KOPT-K1 (cell line): ENCODE data around the gene NPTX1.

ENCODE experiments used
- H3K27ac ChIP-seq: fragments of 200-600 bp; sonication (generic); 2 replicates; pipeline ENCODE4 v1.5.1; 2016; ENCODE audit warnings: antibody characterized with exemption, mild to moderate bottlenecking, low read depth, low read length; ENCODE audit not compliant: poor library complexity, severe bottlenecking
- H3K36me3 ChIP-seq: fragments of 200-600 bp; sonication (generic); 2 replicates; pipeline ENCODE4 v1.5.1; 2017; ENCODE audit warnings: antibody characterized with exemption, mild to moderate bottlenecking, low read length, moderate library complexity; ENCODE audit not compliant: insufficient read depth
- H3K9me3 ChIP-seq: fragments of 200-600 bp; sonication (generic); 2 replicates; pipeline ENCODE4 v1.5.1; 2017; ENCODE audit warnings: antibody characterized with exemption, low read length, mild to moderate bottlenecking; ENCODE audit not compliant: insufficient read depth, poor library complexity, severe bottlenecking

Gene NPTX1

DNA sequence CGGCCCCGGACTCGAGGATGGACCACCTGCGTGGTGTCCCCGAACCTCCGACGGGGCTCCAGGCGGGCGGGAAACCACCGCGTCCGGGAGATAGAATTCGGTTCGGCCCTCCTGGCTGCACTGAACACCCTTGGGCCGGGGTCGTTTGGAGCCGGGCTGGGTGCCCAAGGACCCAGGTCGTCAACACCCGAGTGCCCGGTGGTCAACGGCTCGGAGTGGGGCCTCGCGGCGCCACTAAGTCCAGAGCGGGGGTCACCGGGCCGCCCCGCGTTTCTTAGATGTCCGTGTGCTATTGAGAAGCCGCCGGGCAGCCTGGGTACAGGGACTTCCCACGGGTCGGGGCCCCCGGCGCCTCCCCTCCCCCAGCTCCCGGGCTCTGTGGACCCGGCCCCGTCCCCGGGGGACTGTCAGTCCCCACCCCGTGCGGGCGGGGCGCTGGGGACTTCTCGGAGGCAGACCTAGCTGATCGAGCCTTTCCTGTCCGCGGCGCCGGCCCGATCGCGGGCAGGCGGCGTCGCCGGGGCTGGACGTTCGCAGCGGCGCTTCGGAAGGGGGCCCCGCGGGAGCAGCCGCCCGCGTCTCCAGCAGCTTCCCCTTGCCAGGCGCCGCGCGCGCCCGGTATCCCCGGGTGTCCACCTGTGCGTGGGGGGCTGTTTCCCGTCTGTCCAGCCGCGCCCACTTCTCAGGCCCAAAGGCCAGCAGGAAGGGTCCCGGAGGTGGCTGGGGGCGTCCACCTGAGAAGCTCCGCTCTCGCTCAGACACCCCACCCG, 655 bp upstream of the NPTX1 start:
- Histone ChIP-seq H3K36me3 (no peaks in the 10 kb centered on the region), H3K27ac (no peak overlapping the region), H3K9me3 (no peaks in the 10 kb centered on the region)

DNA sequence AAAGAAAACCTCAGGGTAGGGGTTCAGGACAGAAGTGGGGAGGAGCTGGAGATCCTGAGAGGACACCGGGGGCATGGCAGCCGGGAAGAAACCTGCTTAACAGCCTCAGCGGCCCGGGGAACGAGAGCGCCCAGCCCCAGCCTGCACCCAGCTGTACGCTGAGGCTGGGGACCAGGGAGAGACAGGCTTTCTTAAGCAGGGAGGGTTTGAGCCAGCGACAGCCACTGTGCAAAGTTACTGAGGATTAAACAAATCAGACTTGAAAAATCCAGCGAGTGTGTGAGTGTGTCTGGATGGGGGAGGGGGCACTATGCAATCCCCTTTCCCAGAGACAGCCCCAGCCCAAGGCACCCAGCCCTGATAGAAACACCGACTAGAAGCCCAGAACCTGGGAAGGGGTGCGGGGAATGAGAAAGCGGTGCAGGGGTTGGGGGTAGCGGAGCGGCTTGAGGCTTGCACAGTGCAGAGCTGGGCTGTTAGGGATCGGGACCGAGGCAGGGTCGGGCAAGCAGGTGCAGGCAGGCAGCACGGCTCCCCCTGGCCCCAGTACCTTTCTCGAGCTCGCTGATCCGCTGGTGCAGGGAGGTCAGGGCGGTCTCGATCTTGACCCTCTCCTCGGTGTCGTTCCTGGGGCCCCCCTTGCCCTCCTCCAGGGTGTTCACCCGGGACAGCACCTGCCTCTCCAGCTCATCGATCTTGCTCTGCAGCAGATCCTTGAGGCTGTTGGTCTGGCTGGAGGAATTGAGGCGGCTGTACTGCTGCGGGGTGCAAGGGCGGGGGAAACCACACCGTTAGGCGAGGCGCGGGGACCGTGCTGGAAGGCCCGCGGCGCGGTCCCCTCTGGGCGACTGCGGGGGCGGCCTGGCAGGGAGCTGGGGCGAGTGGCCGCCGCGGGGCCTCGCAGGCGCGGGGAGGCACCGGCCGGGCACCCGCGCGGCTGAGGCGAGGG, 1.2 kb downstream of the NPTX1 start:
- no peak overlapping the region for H3K27ac ChIP-seq
- H3K36me3 ChIP-seq = no peaks in the 10 kb centered on the region
- no peaks in the 10 kb centered on the region for H3K9me3 ChIP-seq

DNA sequence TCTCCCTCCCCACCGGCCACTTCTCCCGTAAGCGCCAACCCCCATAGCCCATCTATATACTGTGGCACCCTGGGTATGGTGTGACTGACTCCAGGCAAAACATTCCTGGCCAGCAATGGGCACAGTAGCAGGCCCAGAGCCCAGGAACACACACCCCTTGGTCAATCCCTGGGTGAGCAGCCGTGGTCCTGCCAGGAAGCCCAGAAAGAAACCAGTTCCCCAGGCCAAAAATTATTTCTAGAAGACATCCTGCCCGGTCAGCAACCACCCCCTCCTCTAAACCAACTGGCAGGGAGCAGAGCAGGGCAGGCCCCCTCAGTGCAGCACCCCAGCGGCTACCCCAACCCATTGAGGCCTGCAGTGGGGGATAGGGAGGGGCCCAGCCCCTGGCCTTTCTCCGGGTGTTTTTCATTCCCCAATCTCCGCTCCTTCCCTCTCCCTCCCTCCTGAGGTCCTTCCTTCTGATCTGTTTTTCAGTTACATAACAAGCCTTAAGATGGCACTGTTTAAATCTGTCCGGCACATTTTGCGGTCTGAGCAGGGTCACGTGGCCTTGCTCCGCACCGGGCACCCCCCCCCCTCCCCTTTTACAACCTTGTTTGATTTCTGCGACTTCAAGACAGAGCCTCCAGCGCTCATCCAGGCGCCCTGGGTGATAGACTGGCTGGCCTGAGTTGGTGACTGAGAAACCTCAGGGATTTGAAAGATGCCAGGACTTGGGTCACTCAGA, 2.0 kb downstream of the NPTX1 start:
- Histone ChIP-seq H3K36me3 (no peaks in the 10 kb centered on the region), H3K9me3 (no peaks in the 10 kb centered on the region), H3K27ac (no peak overlapping the region)

DNA sequence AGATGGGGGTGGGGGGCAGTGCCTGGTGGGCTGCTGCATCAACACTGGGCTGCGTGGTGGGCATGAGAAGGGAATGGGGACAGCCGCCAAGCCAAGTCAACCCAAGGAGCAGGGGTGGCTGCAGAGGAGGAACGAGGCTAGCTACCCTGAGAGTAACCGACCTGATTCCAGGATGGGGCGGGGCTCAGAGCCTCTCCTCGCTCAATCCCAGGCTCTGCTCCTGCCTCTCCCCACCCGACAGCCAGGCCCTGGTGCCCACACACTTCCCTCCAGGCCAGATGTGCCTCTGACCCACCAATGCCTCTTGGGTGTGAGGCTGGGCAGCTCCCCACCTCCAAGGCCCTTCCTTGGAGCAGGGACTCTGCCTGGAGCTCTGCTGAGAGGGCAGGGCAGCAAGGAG, 2.7 kb downstream of the NPTX1 start:
- H3K36me3 ChIP-seq = no peaks in the 10 kb centered on the region
- no peaks in the 10 kb centered on the region for H3K9me3 ChIP-seq
- no peak overlapping the region for H3K27ac ChIP-seq

DNA sequence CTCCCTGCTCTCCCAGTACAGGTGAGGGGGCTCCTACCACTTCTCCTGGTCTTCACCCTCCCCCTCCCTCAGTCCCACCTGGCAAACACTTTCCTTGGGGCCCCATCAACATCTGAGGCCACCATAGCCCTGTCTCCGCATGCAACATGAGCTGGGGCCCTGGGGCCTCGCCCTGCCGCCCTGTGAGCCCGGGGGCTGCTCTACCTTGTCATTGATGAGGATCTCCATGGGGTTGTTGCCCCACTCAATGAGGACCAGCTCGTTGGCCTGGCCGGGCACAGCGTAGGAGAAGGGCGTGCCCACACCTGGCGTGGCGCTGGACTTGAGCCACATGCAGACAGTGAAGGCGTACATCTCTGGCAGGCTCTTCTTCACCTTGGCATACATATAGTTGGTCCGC, 3.4 kb downstream of the NPTX1 start:
- Histone ChIP-seq H3K9me3 (no peaks in the 10 kb centered on the region), H3K36me3 (no peaks in the 10 kb centered on the region), H3K27ac (no peak overlapping the region)

DNA sequence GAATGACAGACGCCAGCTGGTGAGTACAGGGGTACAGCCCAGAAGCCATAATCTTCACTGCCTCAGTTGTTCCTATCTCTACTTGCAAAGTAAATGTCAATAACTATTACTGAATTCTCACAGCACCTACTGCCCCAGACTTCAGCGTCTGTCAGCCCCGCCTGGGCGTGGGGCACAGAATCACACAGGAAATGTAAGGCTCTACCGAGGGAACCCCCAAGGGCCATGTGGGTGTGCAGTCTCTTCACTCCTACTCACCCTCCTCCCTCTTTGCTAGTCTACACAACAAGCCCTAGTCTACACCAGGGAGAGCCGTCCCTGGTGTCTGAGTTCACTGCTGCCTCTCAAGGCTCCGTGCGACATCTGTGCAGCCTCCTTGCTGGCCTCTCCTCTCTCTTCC, 4.5 kb downstream of the NPTX1 start:
- Histone ChIP-seq H3K36me3 (no peaks in the 10 kb centered on the region), H3K9me3 (no peaks in the 10 kb centered on the region)

DNA sequence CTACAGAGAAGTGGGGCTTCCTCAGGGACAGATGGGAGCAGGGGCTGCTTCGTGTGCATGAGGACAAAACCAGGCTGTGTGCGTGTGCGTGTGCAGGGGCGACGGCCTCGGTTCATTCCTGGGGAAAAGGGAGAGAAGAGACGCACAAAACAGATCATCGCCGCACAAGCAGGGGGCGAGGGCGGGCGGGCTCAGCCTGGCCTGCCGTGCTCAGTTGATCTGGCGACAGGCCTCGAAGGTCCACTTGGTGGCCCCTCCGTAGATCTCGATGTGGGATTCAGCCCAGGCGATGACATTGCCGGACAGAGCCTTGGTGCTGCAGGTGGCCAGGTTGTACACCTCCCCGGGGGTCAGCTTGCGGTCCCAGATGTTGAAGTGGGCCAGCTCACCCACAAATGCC, 5.8 kb downstream of the NPTX1 start:
- Histone ChIP-seq H3K36me3 (no peaks in the 10 kb centered on the region), H3K27ac (no peak overlapping the region), H3K9me3 (no peaks in the 10 kb centered on the region)

More for the DNA sequence above, 4.5 kb downstream of the NPTX1 start:
- no peak overlapping the region for H3K27ac ChIP-seq

DNA sequence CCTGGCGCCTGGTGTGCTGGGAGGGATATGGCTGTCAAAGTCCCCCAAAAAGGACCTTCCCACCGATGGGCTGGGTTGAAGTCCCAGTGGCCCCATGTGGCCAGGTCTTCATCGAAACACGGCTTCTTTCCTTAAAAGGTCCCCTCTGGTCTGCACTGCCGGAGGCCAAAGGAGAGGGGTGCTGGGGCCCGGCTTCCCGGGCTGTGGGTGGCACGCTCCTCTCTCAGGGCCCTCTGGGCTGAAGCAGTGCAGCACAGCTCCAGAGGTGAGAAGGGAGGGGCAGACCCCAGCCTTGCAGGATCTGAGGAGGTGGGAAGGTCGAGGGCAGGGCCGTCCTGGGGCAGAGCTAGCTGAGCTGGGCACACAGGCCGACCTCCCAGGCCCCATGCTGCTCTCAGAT, 6.7 kb downstream of the NPTX1 start:
- Histone ChIP-seq H3K27ac (no peak overlapping the region), H3K9me3 (no peaks in the 10 kb centered on the region), H3K36me3 (no peaks in the 10 kb centered on the region)

DNA sequence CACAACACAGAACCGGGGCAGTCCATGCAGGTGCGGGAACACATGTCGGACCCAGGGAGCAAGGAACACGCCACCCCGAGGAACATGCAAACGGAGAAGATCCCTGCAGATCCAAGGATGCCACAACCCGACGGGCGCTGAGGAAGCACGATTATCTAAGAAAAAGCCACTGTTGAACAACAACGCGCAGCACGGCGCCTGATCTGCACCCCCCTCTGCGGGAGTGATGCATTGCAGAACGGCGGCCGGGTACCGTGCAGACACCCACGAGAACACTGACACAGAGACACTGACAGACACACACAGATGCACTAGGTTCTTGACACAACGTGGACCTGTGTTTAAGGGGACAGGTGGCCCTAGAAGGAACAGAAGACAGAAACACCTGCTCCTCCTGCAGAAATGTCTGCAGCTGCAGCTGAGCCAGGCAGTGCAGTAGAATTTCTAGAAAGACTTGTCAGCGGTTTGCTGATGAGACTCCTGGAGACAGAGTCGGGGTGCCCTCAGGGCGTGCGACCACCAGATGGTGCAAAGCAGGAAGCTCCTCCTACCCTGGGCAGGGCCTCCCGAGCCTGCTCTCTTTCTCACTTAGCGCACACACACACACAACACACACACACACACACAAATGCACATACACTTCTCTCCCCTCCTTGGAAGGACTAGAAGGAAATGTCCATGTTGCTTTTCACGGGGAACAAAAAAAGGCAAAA, 7.5 kb downstream of the NPTX1 start:
- Histone ChIP-seq H3K27ac (no peak overlapping the region), H3K36me3 (no peaks in the 10 kb centered on the region), H3K9me3 (no peaks in the 10 kb centered on the region)

DNA sequence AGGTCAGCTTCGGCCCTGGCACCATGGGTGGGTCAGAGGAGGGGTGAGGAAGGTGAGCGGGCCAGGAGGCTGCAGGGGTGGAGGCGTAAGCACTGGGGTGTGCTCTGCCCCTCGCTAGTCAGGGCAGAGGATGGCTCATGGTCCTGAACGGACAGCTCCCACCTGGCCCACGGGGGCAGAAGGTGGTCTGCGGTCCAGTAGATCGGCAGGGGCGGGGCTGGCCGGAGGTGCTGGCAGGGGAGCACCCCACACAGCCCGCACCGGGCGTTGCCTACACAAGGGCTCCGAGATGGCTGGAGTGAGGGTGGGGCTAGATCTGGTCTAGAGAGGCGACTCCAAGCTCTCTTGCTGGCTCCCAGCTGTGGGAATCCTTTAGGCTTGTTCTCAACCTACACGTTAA, 8.2 kb downstream of the NPTX1 start:
- Histone ChIP-seq H3K27ac (no peak overlapping the region), H3K36me3 (no peaks in the 10 kb centered on the region), H3K9me3 (no peaks in the 10 kb centered on the region)

DNA sequence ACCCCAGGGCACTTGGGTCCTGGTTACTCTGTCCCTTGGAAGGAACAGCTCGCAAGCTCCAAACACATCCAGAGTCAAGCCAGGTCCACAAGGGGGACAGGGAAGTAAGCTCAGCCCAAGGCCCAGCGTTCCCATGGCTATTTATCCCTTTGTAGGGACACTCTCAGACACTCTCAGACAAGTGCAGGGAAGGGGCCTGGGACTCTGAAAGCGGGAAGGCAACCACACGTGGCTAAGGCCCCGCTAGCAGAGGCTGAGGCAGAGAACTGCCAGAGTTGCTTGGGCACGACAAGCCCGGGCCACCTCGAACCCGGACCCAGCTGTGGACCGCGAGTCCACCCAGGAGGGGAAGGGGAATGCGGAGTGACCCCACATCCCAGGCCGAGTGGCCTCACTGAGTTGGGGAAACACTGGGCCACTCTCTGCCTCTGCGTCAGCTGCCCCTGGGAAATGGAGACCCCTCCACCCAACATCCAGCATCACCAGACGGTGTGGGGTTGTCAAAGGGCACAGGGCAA, 10.2 kb downstream of the NPTX1 start:
- Histone ChIP-seq H3K27ac (no peak overlapping the region), H3K9me3 (no peaks in the 10 kb centered on the region), H3K36me3 (no peaks in the 10 kb centered on the region)

DNA sequence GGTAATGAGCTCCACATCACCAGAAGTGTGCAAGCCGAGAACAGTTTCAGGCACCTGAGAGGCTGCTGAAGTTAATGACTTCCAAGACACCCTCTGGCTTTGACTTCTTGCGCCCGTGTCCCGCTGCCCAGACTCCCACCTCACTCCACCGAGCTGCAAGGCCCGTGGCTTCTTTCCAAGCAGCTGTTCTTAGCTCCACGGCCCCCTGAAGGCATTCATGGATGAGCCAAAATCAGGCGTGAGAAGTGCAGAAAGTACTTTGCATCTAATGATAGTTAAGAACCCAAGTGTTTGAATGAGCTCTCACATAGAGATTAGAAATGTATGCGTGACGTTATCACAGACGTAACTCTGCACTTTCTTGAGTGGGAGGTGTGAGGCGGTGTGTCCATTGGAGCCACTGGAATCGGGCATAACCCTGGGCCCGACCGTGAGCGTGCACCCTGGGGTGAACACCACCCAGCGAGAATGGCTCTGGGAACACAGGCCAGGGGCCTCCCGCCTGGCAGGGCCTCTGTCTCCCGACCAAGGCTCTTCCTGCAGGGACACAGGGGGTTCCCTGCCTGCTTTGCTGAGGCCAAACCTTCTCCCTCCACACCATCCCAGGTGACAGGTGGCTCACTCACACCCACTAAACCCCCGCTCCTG, 11.0 kb downstream of the NPTX1 start:
- no peaks in the 10 kb centered on the region for H3K36me3 ChIP-seq
- H3K27ac ChIP-seq = no peak overlapping the region
- no peaks in the 10 kb centered on the region for H3K9me3 ChIP-seq

DNA sequence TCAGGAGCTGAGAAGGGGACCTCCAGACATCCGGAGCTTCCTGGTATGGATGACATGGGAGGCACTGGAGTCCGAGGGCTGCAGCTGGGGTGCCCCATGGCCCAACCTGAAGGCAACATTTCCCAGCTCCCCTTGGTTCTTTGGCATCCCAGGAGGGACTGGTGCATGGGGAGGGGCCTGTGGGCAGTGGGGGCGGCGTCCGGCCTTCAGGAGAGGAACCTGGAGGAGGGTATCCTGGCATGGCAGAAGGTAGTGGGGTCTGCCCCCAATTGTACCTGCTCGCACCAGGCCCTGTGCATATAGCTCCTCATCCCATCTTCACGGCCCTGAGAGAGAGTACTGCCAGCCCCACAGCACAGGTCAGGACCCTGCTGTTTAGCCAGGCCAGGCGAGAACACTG, 11.9 kb downstream of the NPTX1 start:
- Histone ChIP-seq H3K27ac (no peak overlapping the region), H3K9me3 (no peaks in the 10 kb centered on the region), H3K36me3 (no peaks in the 10 kb centered on the region)

DNA sequence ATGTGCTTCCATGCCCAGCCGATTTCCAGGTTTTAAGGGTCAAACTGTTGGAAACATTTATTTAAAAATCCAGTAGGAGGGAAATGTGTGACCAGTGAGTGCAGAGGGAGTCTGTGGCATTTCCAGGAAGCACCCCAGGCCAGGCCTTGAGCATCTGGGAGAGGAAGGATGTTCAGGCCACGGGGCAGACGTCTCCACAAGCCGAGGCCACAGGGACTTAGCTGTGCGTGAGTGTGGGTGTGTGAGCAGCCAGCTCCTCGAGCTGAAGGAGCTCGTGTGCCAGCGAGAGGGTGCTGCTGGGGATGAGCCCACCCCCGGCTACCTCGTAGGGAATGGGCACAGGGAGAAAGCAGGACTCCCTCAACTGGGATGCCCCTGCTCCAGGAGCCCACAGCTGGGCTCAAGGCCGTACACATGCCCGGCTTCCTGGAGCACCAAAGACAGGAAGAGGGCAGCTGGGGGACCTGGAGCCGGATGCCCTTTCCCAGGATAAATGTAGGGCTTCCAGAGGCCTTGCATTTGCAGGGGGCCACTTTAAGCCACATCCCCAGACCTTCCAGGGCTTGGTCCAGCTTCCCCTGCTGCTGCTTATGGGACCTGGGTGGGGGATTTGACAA, 12.5 kb downstream of the NPTX1 start:
- Histone ChIP-seq H3K27ac (no peak overlapping the region), H3K9me3 (no peaks in the 10 kb centered on the region), H3K36me3 (no peaks in the 10 kb centered on the region)
